ENCODE measurements around the gene GTPBP10. TPM values are rescaled to one million over a fixed set of nuclear protein-coding genes. Genes with fewer than 3 reads are reported as not detected.

GTPBP10 gene
- total and polyA plus RNA-seq, 9 of the 15 experiments (the other 6 are each of a cell fraction or from before 2014, with no cell fraction given): 34.6 to 89.8 (median 76.4) TPM

GRCh38 chr7:90346336-90347125 lies at the start of gene GTPBP10 (continued):
- TF ChIP-seq ZNF165 (CRISPR knock-in tag; IDR thresholded peaks at IDR 0.05; ENCODE audit: borderline replicate concordance): no peak
- TF ChIP-seq IRF9 (tag; IDR thresholded peaks at IDR 0.05): 0 out of 2 replicates have a peak, but pooled peaks have one; percentile 29
- TF ChIP-seq IRF1 (CRISPR knock-in tag; IDR thresholded peaks at IDR 0.05; ENCODE audit: borderline replicate concordance): no peak
- no peak; the same call in 1 of the 2 replicates for TF ChIP-seq CGGBP1 (CRISPR knock-in tag; IDR thresholded peaks at IDR 0.05)
- TF ChIP-seq ZNF699 (CRISPR knock-in tag; IDR thresholded peaks at IDR 0.05; ENCODE audit: insufficient replicate concordance): no peak
- 0 out of 2 replicates have a peak, but pooled peaks have one; percentile 87 for TF ChIP-seq KAT7 (CRISPR knock-in tag; IDR thresholded peaks at IDR 0.05; ENCODE audit: borderline replicate concordance)
- TF ChIP-seq CREB3 (tag; conservative IDR thresholded peaks at IDR 0.05; ENCODE audit: low read depth): no peak
- peak; percentile 42; the same call in 1 of the 2 replicates for TF ChIP-seq ARID2 (IDR thresholded peaks at IDR 0.05)
- no peak; the same call in 1 of the 2 replicates for TF ChIP-seq CBFA2T3 (IDR thresholded peaks at IDR 0.05)
- TF ChIP-seq RBM34 (IDR thresholded peaks at IDR 0.05; ENCODE audit: borderline replicate concordance, insufficient read depth, low read length): no peak
- TF ChIP-seq PURB (CRISPR knock-in tag; IDR thresholded peaks at IDR 0.05; ENCODE audit: low read depth): no peak
- TF ChIP-seq XRCC3 (IDR thresholded peaks at IDR 0.05): no peak
- TF ChIP-seq HBP1 (CRISPR knock-in tag; IDR thresholded peaks at IDR 0.05): peak; percentile 87; the same call in 1 of the 2 replicates
- no peak for TF ChIP-seq THRAP3 (IDR thresholded peaks at IDR 0.05; ENCODE audit: borderline replicate concordance)
- TF ChIP-seq BMI1 (IDR thresholded peaks at IDR 0.05; ENCODE audit: low read length): no peak
- peak; percentile 82; the same call in 1 of the 2 replicates for TF ChIP-seq HMGXB4 (CRISPR knock-in tag; IDR thresholded peaks at IDR 0.05)
- 0 out of 2 replicates have a peak, but pooled peaks have one; percentile 55 for TF ChIP-seq ZNF133 (CRISPR knock-in tag; IDR thresholded peaks at IDR 0.05)
- peak in 1 of 2 experiments; percentile 82; a peak in 2 of 4 replicates for TF ChIP-seq CSDE1 (IDR thresholded peaks at IDR 0.05)
- peak; percentile 83 for TF ChIP-seq MTA3 (IDR thresholded peaks at IDR 0.05; ENCODE audit: borderline replicate concordance)
- no peak for TF ChIP-seq ZNF830 (CRISPR knock-in tag; IDR thresholded peaks at IDR 0.05)
